COR-L47 (cell line): Measurements from ENCODE around the gene SMYD2.

ENCODE experiments used
- DNase-seq: peaks from one replicate; lab custom pipeline; 2025; lab: John Stamatoyannopoulos, UW

The SMYD2 gene

GRCh38 chr1:214361636-214362035 is 80.7 kb downstream of the SMYD2 start:
- no peak for DNase-seq

GRCh38 chr1:214362188-214362882 is 81.4 kb downstream of the SMYD2 start:
- DNase-seq = no peak

- no peak for DNase-seq
Observed at GRCh38 chr1:214363386-214363785, 82.4 kb downstream of the SMYD2 start.

GRCh38 chr1:214364386-214364785 is 83.4 kb downstream of the SMYD2 start:
- no peak for DNase-seq

- DNase-seq = no peak
Observed at GRCh38 chr1:214364786-214365295, 83.9 kb downstream of the SMYD2 start.

- DNase-seq = no peak
Observed at GRCh38 chr1:214367841-214368240, 86.9 kb downstream of the SMYD2 start.

GRCh38 chr1:214369364-214369763 is 88.4 kb downstream of the SMYD2 start:
- DNase-seq = no peak

- DNase-seq = no peak
Observed at GRCh38 chr1:214370615-214371014, 89.7 kb downstream of the SMYD2 start.

GRCh38 chr1:214372092-214372491 is 91.1 kb downstream of the SMYD2 start:
- DNase-seq = no peak

GRCh38 chr1:214377485-214377884 is 96.5 kb downstream of the SMYD2 start:
- DNase-seq = no peak

GRCh38 chr1:214377886-214378285 is 96.9 kb downstream of the SMYD2 start:
- no peak for DNase-seq

- DNase-seq = no peak
Observed at GRCh38 chr1:214378492-214378891, 97.5 kb downstream of the SMYD2 start.

GRCh38 chr1:214379236-214379970 is 98.4 kb downstream of the SMYD2 start:
- no peak for DNase-seq

GRCh38 chr1:214380396-214380795 is 99.4 kb downstream of the SMYD2 start:
- no peak for DNase-seq

- DNase-seq = no peak
Observed at GRCh38 chr1:214380986-214381695, 100.2 kb downstream of the SMYD2 start.

GRCh38 chr1:214383381-214384372 is 102.7 kb downstream of the SMYD2 start:
- DNase-seq = no peak

GRCh38 chr1:214384373-214385079 is 103.6 kb downstream of the SMYD2 start:
- no peak for DNase-seq

GRCh38 chr1:214385428-214385827 is 104.5 kb downstream of the SMYD2 start:
- no peak for DNase-seq

- DNase-seq = no peak
Observed at GRCh38 chr1:214386333-214386732, 105.4 kb downstream of the SMYD2 start.
